GM12864 (cell line): ENCODE results near the gene SUGP2.

Experiments used
- DNase-seq: peaks from one replicate; pipeline ENCODE4 v3.0.0-alpha.2; 2011; ENCODE audit warnings: low read depth
- H3K4me3 ChIP-seq: 2 replicates; pipeline ENCODE4 v1.5.1; 2011; ENCODE audit warnings: mild to moderate bottlenecking, low read depth, low read length, control low read depth
- TF ChIP-seq, protein P1 (sequence below): IDR thresholded peaks from 2 replicates; pipeline ENCODE4 v1.5.1; 2011; ENCODE audit warnings: low read depth, mild to moderate bottlenecking, moderate library complexity, low read length, control low read depth, inconsistent platforms; ENCODE audit errors: missing control alignments

Gene SUGP2

DNA sequence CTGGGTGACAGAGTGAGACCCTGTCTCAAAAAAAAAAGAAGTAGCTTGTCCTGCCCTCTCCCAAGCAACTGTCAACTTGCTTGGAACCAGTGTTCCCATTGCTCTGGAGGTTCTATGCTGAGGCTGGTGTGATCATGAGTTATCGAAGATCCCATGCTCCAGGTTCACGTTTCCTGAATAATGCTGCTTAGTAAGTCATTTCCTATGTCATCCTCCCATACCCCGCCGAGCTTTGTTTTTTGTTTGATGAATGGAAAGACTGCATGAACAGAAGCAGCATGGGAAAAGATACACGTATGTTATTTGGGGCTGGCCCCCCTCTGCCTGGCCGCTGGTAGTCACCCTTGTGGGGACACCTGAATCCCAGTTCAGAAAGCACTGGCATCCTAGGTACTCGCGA lies 41.8 kb upstream of the SUGP2 start:
- DNase-seq, result no peak
- H3K4me3 ChIP-seq, result no peak overlapping the region
- TF ChIP-seq, protein P1, sequence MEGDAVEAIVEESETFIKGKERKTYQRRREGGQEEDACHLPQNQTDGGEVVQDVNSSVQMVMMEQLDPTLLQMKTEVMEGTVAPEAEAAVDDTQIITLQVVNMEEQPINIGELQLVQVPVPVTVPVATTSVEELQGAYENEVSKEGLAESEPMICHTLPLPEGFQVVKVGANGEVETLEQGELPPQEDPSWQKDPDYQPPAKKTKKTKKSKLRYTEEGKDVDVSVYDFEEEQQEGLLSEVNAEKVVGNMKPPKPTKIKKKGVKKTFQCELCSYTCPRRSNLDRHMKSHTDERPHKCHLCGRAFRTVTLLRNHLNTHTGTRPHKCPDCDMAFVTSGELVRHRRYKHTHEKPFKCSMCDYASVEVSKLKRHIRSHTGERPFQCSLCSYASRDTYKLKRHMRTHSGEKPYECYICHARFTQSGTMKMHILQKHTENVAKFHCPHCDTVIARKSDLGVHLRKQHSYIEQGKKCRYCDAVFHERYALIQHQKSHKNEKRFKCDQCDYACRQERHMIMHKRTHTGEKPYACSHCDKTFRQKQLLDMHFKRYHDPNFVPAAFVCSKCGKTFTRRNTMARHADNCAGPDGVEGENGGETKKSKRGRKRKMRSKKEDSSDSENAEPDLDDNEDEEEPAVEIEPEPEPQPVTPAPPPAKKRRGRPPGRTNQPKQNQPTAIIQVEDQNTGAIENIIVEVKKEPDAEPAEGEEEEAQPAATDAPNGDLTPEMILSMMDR, result no peak

DNA sequence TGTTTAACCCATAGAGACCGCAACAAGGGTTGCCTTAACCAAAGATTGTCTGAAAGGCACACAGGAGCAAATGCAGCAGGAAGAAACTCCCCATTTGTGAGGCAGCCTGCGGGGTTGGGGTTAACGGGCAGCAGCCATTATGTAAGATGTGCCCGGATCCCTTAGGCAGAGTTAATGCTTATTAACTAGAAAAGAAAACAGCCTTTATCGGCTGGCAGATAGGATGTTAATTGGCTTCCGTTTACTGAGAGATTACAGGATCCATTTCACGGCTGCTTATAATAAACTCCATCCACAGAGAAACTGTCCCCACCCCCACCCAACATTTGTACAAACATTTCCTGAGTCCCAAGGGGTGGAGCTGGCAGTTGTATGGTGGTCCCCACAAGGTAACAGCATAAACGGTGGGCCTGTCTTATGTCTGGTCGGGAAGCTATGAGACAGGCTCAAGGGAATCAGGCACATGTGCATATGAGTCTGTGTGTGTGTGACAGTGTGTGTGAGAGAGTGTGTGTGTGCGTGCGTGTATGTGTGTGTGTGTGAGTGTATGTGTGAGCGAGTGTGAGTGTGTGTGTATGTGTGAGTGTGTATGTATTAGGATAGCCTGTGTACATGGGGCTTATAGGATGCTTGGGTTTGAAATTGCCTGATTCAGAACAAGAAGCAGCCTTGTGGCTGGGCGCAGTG lies 41.0 kb upstream of the SUGP2 start:
- TF ChIP-seq, protein P1, result no peak
- H3K4me3 ChIP-seq, result no peak overlapping the region
- no peak for DNase-seq

DNA sequence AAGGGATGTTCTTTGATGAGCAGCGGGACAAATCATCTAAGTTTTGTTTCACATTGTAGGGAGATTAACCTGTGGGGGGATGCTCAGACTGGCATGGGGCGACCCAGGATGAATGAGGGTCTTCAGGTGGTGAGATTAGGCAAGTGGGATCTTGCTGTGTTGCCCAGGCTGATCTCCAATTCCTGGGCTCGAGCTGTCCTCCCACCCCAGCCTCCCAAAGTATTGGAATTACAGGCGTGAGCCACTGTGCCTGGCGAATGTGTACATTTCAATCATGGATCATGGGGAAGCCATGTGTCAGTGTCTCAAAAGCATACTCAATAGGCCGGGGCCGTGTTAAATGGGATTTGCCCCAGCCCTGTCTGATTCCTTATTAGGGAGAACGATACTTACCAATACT lies 38.6 kb upstream of the SUGP2 start:
- DNase-seq, result no peak
- H3K4me3 ChIP-seq, result no peak overlapping the region
- TF ChIP-seq, protein P1, result no peak

DNA sequence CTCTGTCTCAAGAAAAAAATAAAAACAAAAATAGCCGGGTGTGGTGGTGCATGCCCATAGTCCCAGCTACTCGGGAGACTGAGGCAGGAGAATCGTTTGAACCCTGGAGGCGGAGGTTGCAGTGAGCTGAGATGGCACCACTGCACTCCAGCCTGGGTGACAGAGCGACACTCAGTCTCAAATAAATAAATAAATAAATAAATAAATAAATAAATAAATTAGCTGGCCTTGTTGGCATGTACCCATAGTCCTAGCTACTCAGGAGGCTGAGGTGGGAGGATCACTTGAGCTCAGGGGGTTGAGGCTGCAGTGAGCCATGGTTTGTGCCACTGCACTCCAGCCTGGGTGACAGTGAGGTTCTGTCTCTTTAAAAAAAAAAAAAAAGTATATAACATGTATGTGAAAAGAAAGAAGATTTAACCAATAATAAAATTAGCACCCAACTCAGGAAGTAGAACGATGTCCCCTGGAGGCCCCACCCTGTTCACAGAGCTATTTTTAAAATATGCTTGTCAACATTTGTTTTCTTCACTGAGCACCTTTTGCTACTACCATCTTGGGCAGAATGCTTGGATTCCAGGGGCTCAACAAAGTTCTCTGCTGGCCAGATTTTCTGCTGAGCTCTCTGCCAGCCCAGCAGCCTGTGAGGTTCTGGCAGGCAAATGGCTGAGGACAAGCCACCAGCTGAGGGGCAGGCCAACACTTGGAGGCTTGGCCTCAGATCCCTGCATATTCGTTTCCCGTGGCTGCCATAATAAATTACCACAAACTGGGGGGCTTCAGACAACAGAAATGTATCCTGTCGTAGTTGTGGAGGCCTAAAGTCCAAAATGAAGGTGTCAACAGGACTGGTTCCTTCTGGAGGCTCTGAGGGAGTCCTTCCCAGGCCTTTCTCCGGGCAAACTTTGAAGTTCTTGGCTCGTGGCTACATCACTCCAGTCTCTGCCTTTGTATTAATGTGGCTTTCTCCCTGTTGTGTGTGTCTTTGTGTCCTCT lies 35.6 kb upstream of the SUGP2 start:
- peak overlapping the region; percentile 22; the same call in 1 of the 2 replicates for H3K4me3 ChIP-seq
- TF ChIP-seq, protein P1, result no peak
- DNase-seq, result no peak

DNA sequence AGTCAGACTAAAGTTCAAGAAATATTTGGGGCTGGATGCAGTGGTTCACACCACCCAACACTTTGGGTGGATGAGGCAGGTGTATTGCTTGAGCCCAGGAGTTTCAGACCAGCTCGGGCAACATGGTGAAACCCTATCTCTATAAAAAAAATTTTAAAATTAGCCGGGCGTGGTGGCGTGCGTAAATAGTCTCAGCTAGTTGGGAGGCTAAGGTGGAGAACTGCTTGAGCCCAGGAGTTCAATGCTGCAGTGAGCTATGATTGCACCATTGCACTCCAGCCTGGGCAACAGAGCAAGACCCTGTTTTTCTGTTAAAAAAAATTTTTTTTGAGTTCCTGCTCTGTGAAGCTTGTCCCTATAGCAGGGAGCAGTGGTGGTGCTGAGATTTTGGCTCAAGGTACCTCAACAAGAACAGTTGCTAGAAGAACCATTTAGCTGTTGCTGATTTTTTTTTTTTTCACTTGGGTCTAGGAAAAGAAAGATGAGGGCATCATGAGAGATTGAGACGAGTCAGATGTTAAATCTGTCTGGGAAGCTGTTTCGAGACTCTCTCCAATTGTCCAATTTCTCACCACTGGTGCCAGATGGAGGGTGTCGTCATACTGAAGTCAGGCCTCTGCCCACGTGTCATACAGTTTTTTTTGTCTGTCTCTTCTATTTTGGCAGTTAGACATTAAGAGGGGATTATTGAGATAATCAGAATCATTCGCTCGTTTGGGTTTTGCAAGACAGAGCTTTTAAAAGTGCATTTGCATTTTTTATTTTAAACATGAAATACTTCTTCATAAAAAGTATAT lies 34.2 kb upstream of the SUGP2 start:
- no peak overlapping the region; the same call in 1 of the 2 replicates for H3K4me3 ChIP-seq
- TF ChIP-seq, protein P1, result no peak
- DNase-seq, result no peak

DNA sequence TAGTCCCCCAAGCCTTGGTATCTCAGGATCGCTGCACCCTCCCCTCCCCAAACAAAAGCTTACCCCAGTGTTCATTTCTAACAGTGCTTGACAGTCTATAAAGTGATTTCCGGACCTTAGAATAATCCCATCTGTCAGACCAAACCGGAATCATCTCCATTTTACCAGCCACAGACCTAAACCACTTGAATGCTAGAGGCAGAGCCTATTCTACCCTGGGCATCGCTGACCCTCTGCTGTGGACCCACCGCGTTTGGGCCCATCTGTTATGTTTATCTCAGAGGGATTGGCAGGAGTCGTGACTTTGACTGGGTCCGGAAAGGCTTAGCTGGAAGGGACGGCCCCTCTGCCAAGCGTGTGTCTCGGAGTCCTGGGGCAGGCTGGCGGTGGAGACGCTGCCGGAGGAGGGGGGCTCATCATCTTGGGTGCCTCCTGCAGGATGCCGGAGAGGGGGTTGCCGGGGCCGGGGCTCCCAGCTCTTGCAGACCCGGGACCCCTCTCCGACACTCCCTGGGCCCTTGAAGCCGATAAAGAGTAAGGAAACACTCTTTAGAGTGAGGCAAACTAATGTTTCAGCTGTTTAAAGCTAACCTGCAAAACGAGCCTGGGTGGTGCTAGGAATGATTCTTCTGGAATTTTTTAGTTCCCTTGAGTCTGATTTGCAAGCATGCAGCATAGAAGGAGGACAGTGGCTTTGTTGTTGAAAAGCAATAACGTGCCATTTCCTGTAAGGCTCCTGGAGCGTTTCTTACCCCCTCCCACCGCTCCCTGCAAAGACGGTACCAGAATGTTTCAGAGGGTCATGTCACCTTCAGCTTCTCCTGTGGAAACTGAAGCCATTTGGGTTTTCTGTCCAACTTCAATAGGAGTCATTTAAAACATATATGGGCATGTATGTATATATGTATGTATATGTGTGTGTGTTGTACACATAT lies 31.8 kb upstream of the SUGP2 start:
- H3K4me3 ChIP-seq, result peak overlapping the region; percentile 76
- DNase-seq, result no peak
- TF ChIP-seq, protein P1, result no peak
